ENCODE measurements around the gene VRK1. TPM values are rescaled to one million over a fixed set of nuclear protein-coding genes. Genes with fewer than 3 reads are reported as not detected.

Gene VRK1
- total RNA-seq, 6 donors from 2014 or later, result 6.7 to 19.9 (median 9.9) TPM

DNA sequence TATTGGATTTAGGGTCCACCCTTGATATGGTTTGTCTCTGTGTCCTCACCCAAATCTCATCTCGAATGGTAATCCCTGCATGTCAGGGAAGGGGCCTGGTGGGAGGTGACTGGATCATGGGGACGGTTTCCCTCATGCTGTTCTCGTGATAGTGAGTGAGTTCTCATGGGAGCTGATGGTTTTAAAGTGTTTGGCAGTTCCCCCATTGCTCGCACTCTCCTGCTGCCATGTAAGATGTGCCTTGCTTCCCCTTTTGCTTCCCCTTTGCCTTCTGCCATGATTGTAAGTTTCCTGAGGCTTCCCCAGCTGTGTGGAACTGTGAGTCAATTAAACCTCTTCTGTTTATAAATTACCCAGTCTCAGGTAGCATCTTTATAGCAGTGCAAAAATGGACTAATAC is 118.3 kb downstream of the VRK1 start:
- H3K4me3 ChIP-seq, result no peak overlapping the region
- no peaks in the 10 kb centered on the region for H3K4me1 ChIP-seq
- DNase-seq, result no peak
- H3K36me3 ChIP-seq, result no peaks in the 10 kb centered on the region
- 93 to 94% methylated on average over 4 of the region's 4 CpGs for WGBS, 2 donors
- no peak overlapping the region for H3K27ac ChIP-seq
- H3K27me3 ChIP-seq, result no peaks in the 10 kb centered on the region
- TF ChIP-seq POLR2AphosphoS5 (IDR thresholded peaks at IDR 0.05) (no peak), EP300 (IDR thresholded peaks at IDR 0.05) (no peak), POLR2A (IDR thresholded peaks at IDR 0.05) (no peak)
- TF ChIP-seq, protein P1, sequence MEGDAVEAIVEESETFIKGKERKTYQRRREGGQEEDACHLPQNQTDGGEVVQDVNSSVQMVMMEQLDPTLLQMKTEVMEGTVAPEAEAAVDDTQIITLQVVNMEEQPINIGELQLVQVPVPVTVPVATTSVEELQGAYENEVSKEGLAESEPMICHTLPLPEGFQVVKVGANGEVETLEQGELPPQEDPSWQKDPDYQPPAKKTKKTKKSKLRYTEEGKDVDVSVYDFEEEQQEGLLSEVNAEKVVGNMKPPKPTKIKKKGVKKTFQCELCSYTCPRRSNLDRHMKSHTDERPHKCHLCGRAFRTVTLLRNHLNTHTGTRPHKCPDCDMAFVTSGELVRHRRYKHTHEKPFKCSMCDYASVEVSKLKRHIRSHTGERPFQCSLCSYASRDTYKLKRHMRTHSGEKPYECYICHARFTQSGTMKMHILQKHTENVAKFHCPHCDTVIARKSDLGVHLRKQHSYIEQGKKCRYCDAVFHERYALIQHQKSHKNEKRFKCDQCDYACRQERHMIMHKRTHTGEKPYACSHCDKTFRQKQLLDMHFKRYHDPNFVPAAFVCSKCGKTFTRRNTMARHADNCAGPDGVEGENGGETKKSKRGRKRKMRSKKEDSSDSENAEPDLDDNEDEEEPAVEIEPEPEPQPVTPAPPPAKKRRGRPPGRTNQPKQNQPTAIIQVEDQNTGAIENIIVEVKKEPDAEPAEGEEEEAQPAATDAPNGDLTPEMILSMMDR (IDR thresholded peaks at IDR 0.05), result no peak
- H3K9me3 ChIP-seq, result no peaks in the 10 kb centered on the region
- ATAC-seq (ENCODE audit: low FRiP score in 2 of 2), result no peak

DNA sequence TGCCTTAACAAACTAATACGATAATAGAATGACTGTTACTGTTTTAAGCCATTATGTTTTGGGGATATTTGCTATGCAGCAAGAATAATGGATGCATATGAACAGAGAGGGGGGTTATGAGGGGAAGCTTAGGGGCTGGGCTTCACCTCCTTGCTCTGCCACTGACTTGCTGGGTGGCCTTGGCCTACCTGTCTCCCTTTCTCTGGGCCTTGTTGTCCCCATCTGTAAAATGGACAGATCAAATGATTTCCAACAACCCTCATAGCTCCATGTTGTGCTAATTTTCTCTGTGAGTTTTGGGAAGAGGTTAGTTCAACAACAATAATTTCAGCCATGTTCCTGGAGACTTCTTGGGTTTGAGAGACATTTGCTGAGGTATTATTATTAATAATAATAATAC is 119.6 kb downstream of the VRK1 start:
- WGBS, 2 donors, result 85 to 100% methylated on average over 1 of the region's 1 CpG
- H3K9me3 ChIP-seq, result peaks cover 0 to 4% (median 0%) of the 10 kb centered on the region in 4 donors

DNA sequence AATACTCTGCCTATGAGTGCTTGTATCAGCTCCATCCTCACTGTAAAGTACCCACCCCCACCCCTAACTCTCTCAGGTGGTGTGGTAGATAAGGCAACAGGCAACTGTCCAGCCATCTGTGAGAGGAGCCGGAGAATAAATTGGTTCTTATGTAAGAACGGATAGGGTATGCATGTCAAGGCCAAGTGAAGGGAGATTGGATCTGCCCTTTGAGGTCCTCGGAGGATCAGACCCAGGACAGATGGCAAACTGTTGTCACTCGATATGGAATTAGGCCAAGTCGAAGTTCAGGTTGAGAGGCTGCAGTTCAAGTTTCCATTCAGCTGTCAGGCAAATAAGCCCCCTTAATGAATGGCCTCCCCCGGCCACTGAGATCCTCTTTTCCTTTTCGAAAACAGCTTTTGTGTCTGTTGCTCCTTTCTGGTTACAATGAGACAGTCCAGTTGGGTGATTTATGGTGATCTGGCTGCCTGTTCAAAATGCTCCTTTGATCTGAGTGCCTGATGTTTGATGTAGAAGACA is 120.3 kb downstream of the VRK1 start:
- no peaks in the 10 kb centered on the region for H3K36me3 ChIP-seq
- H3K4me3 ChIP-seq, result no peak overlapping the region
- TF ChIP-seq POLR2AphosphoS5 (IDR thresholded peaks at IDR 0.05) (no peak), EP300 (IDR thresholded peaks at IDR 0.05) (no peak), POLR2A (IDR thresholded peaks at IDR 0.05) (no peak)
- TF ChIP-seq, protein P1 (IDR thresholded peaks at IDR 0.05), result no peak
- H3K27me3 ChIP-seq, result no peaks in the 10 kb centered on the region
- ATAC-seq (ENCODE audit: low FRiP score in 2 of 2) (no peak), DNase-seq (no peak)
- no peak overlapping the region for H3K27ac ChIP-seq
- no peaks in the 10 kb centered on the region for H3K4me1 ChIP-seq
- H3K9me3 ChIP-seq, result peaks cover 0 to 5% (median 0%) of the 10 kb centered on the region in 4 donors
- 62 to 67% methylated on average over 7 of the region's 7 CpGs for WGBS, 2 donors

More for the DNA sequence above, 119.6 kb downstream of the VRK1 start:
- no peak overlapping the region for H3K4me3 ChIP-seq
- no peaks in the 10 kb centered on the region for H3K27me3 ChIP-seq
- H3K4me1 ChIP-seq, result no peaks in the 10 kb centered on the region
- H3K36me3 ChIP-seq, result no peaks in the 10 kb centered on the region
- no peak for DNase-seq
- no peak for TF ChIP-seq EP300 (IDR thresholded peaks at IDR 0.05)
- no peak for TF ChIP-seq POLR2AphosphoS5 (IDR thresholded peaks at IDR 0.05)
- TF ChIP-seq, protein P1 (IDR thresholded peaks at IDR 0.05), result no peak
- TF ChIP-seq POLR2A (IDR thresholded peaks at IDR 0.05), result no peak
- no peak overlapping the region for H3K27ac ChIP-seq
- no peak for ATAC-seq (ENCODE audit: low FRiP score in 2 of 2)

DNA sequence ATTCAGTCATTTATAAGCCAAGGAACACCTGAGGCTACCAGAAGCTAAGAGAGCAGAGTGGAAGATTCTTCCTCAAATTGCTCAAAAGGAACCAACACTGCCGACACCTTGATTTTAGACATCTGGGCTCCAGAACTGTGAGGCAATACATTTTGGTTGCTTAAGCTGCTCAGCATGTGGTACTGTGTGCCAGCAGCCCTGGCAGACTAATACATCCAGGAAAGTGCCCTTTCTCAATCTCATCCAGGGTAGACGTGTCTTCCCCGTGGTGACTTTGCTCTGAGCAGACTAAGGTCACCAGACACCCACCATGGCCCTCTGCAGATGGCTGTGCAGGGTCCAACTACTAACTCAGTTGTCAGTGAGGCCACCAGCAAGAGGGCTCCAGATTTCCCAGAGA is 122.8 kb downstream of the VRK1 start:
- Histone ChIP-seq H3K4me1 (no peaks in the 10 kb centered on the region), H3K4me3 (no peak overlapping the region), H3K27ac (no peak overlapping the region), H3K9me3 (peaks cover 0 to 5% (median 0%) of the 10 kb centered on the region in 4 donors), H3K36me3 (no peaks in the 10 kb centered on the region), H3K27me3 (no peaks in the 10 kb centered on the region)
- ATAC-seq (ENCODE audit: low FRiP score in 2 of 2), result no peak
- 61 to 64% methylated on average over 1 to 3 of the region's 3 CpGs for WGBS, 2 donors
- TF ChIP-seq, protein P1 (IDR thresholded peaks at IDR 0.05), result no peak
- TF ChIP-seq POLR2AphosphoS5 (IDR thresholded peaks at IDR 0.05) (no peak), EP300 (IDR thresholded peaks at IDR 0.05) (no peak), POLR2A (IDR thresholded peaks at IDR 0.05) (no peak)
- DNase-seq, result no peak

DNA sequence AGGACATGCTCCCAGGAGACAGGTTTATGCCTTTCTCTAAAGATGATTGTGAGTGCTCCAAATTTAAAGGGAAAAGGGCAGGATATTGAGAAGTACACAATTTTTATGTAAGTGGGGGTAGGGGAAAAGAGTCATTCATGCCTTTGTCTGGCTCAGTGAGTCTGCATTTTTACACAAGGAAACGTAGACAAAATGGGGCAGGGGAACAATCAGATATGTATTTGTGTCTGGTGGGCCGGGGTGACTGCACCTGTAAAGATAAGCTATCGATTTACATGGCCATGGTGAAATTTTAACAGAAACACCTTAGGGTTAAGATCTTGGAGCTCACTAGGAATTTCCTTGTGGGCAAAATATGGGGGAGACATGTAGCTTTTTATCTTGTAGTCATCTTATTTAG is 123.6 kb downstream of the VRK1 start:
- DNase-seq (no peak), ATAC-seq (ENCODE audit: low FRiP score in 2 of 2) (no peak)
- no peak overlapping the region for H3K27ac ChIP-seq
- no peak overlapping the region for H3K4me3 ChIP-seq
- H3K9me3 ChIP-seq, result peaks cover 0 to 5% (median 0%) of the 10 kb centered on the region in 4 donors
- 72 to 80% methylated on average over 3 of the region's 3 CpGs for WGBS, 2 donors
- TF ChIP-seq POLR2AphosphoS5 (IDR thresholded peaks at IDR 0.05), result no peak
- TF ChIP-seq EP300 (IDR thresholded peaks at IDR 0.05), result no peak
- TF ChIP-seq POLR2A (IDR thresholded peaks at IDR 0.05), result no peak
- TF ChIP-seq, protein P1 (IDR thresholded peaks at IDR 0.05), result no peak
- H3K27me3 ChIP-seq, result no peaks in the 10 kb centered on the region
- H3K4me1 ChIP-seq, result no peaks in the 10 kb centered on the region
- no peaks in the 10 kb centered on the region for H3K36me3 ChIP-seq

Measured in upper lobe of left lung (tissue), 6 donors.